Transverse colon (tissue), 4 donors: Measurements from ENCODE around the gene ZNF148. TPM values are rescaled to one million over a fixed set of nuclear protein-coding genes. Genes with fewer than 3 reads are reported as not detected.

Source experiments
- DNase-seq: peaks from one replicate; pipeline ENCODE4 v3.0.0-alpha.2; 2019
- H3K27ac ChIP-seq, 4 donors: fragments of 200-600 bp; sonication (generic); 2 replicates each; pipeline ENCODE4 v1.5.1; 2016 to 2018; ENCODE audit warnings: inconsistent platforms in 4 of 4
- H3K27me3 ChIP-seq: fragments of 200-600 bp; sonication (generic); 2 replicates; pipeline ENCODE4 v1.5.1; 2017; ENCODE audit warnings: inconsistent platforms
- H3K36me3 ChIP-seq, 4 donors: fragments of 200-600 bp; sonication (generic); 2 replicates each; pipeline ENCODE4 v1.5.1; 2017 to 2019; ENCODE audit warnings: inconsistent platforms in 4 of 4
- H3K4me1 ChIP-seq, 4 donors: fragments of 200-600 bp; sonication (generic); 2 replicates each; pipeline ENCODE4 v1.5.1; 2017 to 2020; ENCODE audit warnings: inconsistent platforms in 4 of 4
- H3K4me3 ChIP-seq, 4 donors: fragments of 200-600 bp; sonication (generic); 1 replicate in 1 of 4; 2 replicates in 3 of 4; pipeline versions ENCODE4 v1.5.1 to v1.6.1; 2017 to 2019; ENCODE audit warnings: inconsistent platforms in 4 of 4
- H3K9me3 ChIP-seq, 2 donors: fragments of 200-600 bp; sonication (generic); 2 replicates each; pipeline ENCODE4 v1.5.1; 2017 to 2019; ENCODE audit warnings: inconsistent platforms in 2 of 2
- EP300 ChIP-seq: sonication (generic); formaldehyde crosslinking; IDR thresholded peaks from one replicate; pipeline ENCODE4 v1.6.1; 2017; ENCODE audit warnings: antibody characterized with exemption, low read depth
- POLR2A ChIP-seq: fragments of 450-650 bp; IDR thresholded peaks from one replicate; pipeline ENCODE4 v1.6.1; 2016; ENCODE audit warnings: antibody characterized with exemption, mild to moderate bottlenecking, moderate library complexity
- POLR2AphosphoS5 ChIP-seq, 3 donors: sonication (generic); formaldehyde crosslinking; IDR thresholded peaks; one replicate each; pipeline ENCODE4 v1.6.1; 2016; ENCODE audit warnings: antibody characterized with exemption in 3 of 3
- WGBS, 2 donors: methylation state at CpG; one replicate each; pipeline ENCODE4 v1.1.5; 2018; ENCODE audit warnings: low coverage in 1 of 2; 5-methylcytosine and 5-hydroxymethylcytosine counted together
- in situ Hi-C, 4 donors: fragments of 200-750 bp; cut with MboI; loops; one replicate each; pipeline versions ENCODE4 v1.15.0 to v1.15.1; 2017; ENCODE audit warnings: low sequenced_read_pairs in 3 of 4, low pct_ligation_motif_present in 1 of 4, low pct_unique_long_range_greater_than_20kb in 1 of 4
- intact Hi-C: fragments of 100-400 bp; cut with DNase I; formaldehyde crosslinking; loops from one replicate; pipeline ENCODE4 v1.15.1; 2023; ENCODE audit warnings: low total_unique reads
- total RNA-seq, 4 donors: library from RNA; depleted of rRNA; stranded (reverse); fragments of >200 nt; gene quantifications; one replicate each; pipeline ENCODE4 v1.1.0, GENCODE V29; 2016
- TF ChIP-seq, protein P1 (sequence below), 5 experiments: fragments of 200-600 bp in 3 of 5; fragments of 450-650 bp in 2 of 5; sonication (generic) in 3 of 5; IDR thresholded peaks; 1 replicate in 2 of 5; 2 replicates in 3 of 5; pipeline ENCODE4 v1.5.1; 2016 to 2017; ENCODE audit warnings: antibody characterized with exemption in 5 of 5, inconsistent platforms in 3 of 5, mild to moderate bottlenecking in 2 of 5, moderate library complexity in 1 of 5

The ZNF148 gene
- total RNA-seq, 4 donors from 2014 or later, result 23.6 to 30.3 (median 27.6) TPM

GRCh38 chr3:125318871-125319270 is 56.3 kb downstream of the ZNF148 start:
- WGBS, 2 donors, result 93 to 96% methylated on average over 3 to 4 of the region's 4 CpGs
- in situ Hi-C loops (no loop called here), intact Hi-C loops (no loop called here)
- no peak overlapping the region for H3K4me3 ChIP-seq
- no peaks in the 10 kb centered on the region for H3K27me3 ChIP-seq
- H3K27ac ChIP-seq, result no peak overlapping the region
- peaks cover 0 to 3% (median 0%) of the 10 kb centered on the region in 4 donors for H3K4me1 ChIP-seq
- no peaks in the 10 kb centered on the region for H3K36me3 ChIP-seq
- H3K9me3 ChIP-seq, result no peaks in the 10 kb centered on the region
- TF ChIP-seq EP300 (no peak), POLR2AphosphoS5 (IDR thresholded peaks at IDR 0.05) (no peak), POLR2A (no peak)
- TF ChIP-seq, protein P1, sequence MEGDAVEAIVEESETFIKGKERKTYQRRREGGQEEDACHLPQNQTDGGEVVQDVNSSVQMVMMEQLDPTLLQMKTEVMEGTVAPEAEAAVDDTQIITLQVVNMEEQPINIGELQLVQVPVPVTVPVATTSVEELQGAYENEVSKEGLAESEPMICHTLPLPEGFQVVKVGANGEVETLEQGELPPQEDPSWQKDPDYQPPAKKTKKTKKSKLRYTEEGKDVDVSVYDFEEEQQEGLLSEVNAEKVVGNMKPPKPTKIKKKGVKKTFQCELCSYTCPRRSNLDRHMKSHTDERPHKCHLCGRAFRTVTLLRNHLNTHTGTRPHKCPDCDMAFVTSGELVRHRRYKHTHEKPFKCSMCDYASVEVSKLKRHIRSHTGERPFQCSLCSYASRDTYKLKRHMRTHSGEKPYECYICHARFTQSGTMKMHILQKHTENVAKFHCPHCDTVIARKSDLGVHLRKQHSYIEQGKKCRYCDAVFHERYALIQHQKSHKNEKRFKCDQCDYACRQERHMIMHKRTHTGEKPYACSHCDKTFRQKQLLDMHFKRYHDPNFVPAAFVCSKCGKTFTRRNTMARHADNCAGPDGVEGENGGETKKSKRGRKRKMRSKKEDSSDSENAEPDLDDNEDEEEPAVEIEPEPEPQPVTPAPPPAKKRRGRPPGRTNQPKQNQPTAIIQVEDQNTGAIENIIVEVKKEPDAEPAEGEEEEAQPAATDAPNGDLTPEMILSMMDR (IDR thresholded peaks at IDR 0.05), result no peak
- no peak for DNase-seq

GRCh38 chr3:125318167-125318865 is 56.8 kb downstream of the ZNF148 start:
- no peak for DNase-seq
- Histone ChIP-seq H3K27ac (no peak overlapping the region), H3K4me1 (peaks cover 0 to 3% (median 0%) of the 10 kb centered on the region in 4 donors), H3K27me3 (no peaks in the 10 kb centered on the region), H3K36me3 (peaks cover 0 to 2% (median 0%) of the 10 kb centered on the region in 4 donors), H3K4me3 (no peak overlapping the region), H3K9me3 (no peaks in the 10 kb centered on the region)
- intact Hi-C loops (no loop called here), in situ Hi-C loops (no loop called here)
- TF ChIP-seq, protein P1 (IDR thresholded peaks at IDR 0.05), result no peak
- no peak for TF ChIP-seq EP300
- no peak for TF ChIP-seq POLR2AphosphoS5 (IDR thresholded peaks at IDR 0.05)
- TF ChIP-seq POLR2A, result no peak
- 95 to 100% methylated on average over 3 to 4 of the region's 4 CpGs for WGBS, 2 donors

GRCh38 chr3:125317761-125318160 is 57.4 kb downstream of the ZNF148 start:
- Histone ChIP-seq H3K9me3 (no peaks in the 10 kb centered on the region), H3K27me3 (no peaks in the 10 kb centered on the region), H3K4me1 (peaks cover 0 to 3% (median 0%) of the 10 kb centered on the region in 4 donors), H3K36me3 (peaks cover 0 to 5% (median 0%) of the 10 kb centered on the region in 4 donors), H3K4me3 (no peak overlapping the region), H3K27ac (no peak overlapping the region)
- intact Hi-C loops, result no loop called here
- 93 to 94% methylated on average over 1 of the region's 1 CpG for WGBS, 2 donors
- in situ Hi-C loops, result no loop called here
- DNase-seq, result no peak
- TF ChIP-seq POLR2A, result no peak
- no peak for TF ChIP-seq POLR2AphosphoS5 (IDR thresholded peaks at IDR 0.05)
- no peak for TF ChIP-seq EP300
- TF ChIP-seq, protein P1 (IDR thresholded peaks at IDR 0.05), result no peak

- peaks cover 0 to 12% (median 0%) of the 10 kb centered on the region in 4 donors for H3K36me3 ChIP-seq
- H3K27me3 ChIP-seq, result no peaks in the 10 kb centered on the region
- in situ Hi-C loops (no loop called here), intact Hi-C loops (no loop called here)
- DNase-seq, result no peak
- TF ChIP-seq POLR2AphosphoS5 (IDR thresholded peaks at IDR 0.05) (no peak), EP300 (no peak)
- TF ChIP-seq, protein P1 (IDR thresholded peaks at IDR 0.05), result no peak
- H3K4me1 ChIP-seq, result peaks cover 0 to under 1% (median 0%) of the 10 kb centered on the region in 4 donors
- no peak overlapping the region for H3K4me3 ChIP-seq
- no peak overlapping the region for H3K27ac ChIP-seq
- H3K9me3 ChIP-seq, result no peaks in the 10 kb centered on the region
Measured at GRCh38 chr3:125316949-125317348, 58.2 kb downstream of the ZNF148 start.
